Motor neuron (in vitro differentiated cells): ENCODE measurements around the gene IL34. TPM values are rescaled to one million over a fixed set of nuclear protein-coding genes. Genes with fewer than 3 reads are reported as not detected.
"Not testable (repeated sequence)": the region's sequence is repeated elsewhere in the genome, so short reads cannot be mapped to it uniquely, and the experiment has no call there.

ENCODE experiments used
- ATAC-seq, 8 experiments: fragments of 200-7000 bp; cut with Tn5 transposase; replicated peaks in 6 of 8; 2 replicates each; pipeline ENCODE4 v1.8.0; 2021; ENCODE audit warnings: mild to moderate bottlenecking in 8 of 8, moderate library complexity in 8 of 8
- H3K27ac ChIP-seq, 2 donors: fragments of 250-450 bp; sonication (Bioruptor Pico); 2 replicates each; pipeline ENCODE4 v1.9.0; 2021; ENCODE audit warnings: antibody characterized with exemption in 2 of 2, mild to moderate bottlenecking in 2 of 2, moderate library complexity in 1 of 2
- H3K4me1 ChIP-seq, 2 donors: fragments of 250-450 bp; sonication (Bioruptor Pico); replicated peaks in 1 of 2; 2 replicates each; pipeline ENCODE4 v1.6.1; 2021; ENCODE audit warnings: antibody characterized with exemption in 2 of 2, mild to moderate bottlenecking in 2 of 2, moderate library complexity in 1 of 2
- H3K4me3 ChIP-seq, 5 donors: fragments of 250-450 bp; sonication (Bioruptor Pico); 2 replicates each; pipeline ENCODE4 v1.9.0; 2021; ENCODE audit warnings: antibody characterized with exemption in 5 of 5, mild to moderate bottlenecking in 5 of 5, moderate library complexity in 4 of 5
- WGBS, 10 experiments: fragments of 450-650 bp; shearing (Covaris generic); methylation state at CpG; one replicate each; pipeline ENCODE4 v1.0.0; 2022; 5-methylcytosine and 5-hydroxymethylcytosine counted together
- in situ Hi-C, 9 experiments: fragments of 400-800 bp; cut with MboI; loops; one replicate each; pipeline ENCODE4 v1.15.0; 2021; ENCODE audit warnings: low sequenced_read_pairs in 9 of 9, low pct_unique_long_range_greater_than_20kb in 2 of 9; ENCODE audit not compliant: unreplicated experiment in 9 of 9
- total RNA-seq, 8 experiments: library from RNA; unstranded; fragments of 300-600 nt; gene quantifications; 2 replicates each; pipeline versions ENCODE4 v1.2.3 to v1.2.4, GENCODE V29; 2022

Gene IL34
- total RNA-seq, 8 experiments from 2014 or later, result 0.25 to 2.5 (median 1.00) TPM

DNA sequence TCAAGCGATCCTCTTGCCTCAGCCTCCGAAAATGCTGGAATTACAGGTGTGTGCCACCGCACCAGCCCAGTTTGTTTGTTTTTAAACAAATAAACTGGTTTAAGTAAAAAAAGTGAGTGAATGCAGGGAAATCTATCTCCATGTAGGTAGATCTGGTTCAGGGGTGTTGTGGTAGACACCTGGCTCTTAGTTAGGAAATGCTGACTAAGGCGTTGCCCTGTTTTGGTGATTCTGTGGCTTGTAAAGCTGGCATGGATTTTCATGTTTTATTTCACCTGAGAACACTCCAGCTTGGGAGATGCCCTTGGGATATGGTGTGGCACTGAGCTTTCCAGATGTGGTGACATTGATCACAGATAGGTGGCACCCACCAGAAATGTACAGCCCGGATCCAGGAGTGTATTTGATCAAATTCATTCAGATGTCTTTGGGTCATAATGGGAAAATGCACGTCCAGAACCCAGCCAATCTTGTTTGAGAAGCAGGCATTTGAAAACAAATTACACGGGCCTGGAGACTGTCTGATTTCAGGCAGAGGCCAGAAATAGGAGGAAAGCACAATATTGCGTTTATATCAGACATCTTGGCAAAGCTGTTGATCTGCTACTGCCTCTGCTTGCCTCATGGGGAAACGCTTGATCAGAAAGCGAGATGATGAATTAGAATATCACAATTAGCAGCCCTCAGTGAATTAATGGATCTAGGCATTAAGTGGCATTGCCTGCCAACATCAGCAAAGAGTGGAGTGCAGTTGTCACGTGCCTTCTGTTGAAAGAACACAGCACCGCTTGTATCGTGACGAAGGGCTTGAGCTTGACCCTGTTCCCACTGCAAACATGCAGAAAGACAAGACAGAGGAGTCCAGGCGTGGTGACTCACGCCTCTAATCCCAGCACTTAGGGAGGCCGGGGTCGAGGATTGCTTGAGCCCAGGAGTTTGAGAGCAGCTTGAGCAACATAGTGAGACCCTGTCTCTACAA is 7.3 kb upstream of the IL34 start:
- H3K4me1 ChIP-seq, result peaks cover 2 to 4% of the 10 kb centered on the region in 2 donors
- WGBS, 10 experiments, result 40 to 81% (median 59%) methylated on average over 1 to 14 of the region's 18 CpGs; no CpG with 5 or more reads in 1 of the 10 experiments
- H3K4me3 ChIP-seq, result no peak overlapping the region
- in situ Hi-C loops, result loop anchor here in 1 of 9 experiments (25.0 kb wide), 1 partner anchor 277 kb away; no protein-coding TSS in a partner anchor
- ATAC-seq, result peak in 6 of 8 experiments; percentile 51 to 95 (median 74)
- H3K27ac ChIP-seq, result no peak overlapping the region

DNA sequence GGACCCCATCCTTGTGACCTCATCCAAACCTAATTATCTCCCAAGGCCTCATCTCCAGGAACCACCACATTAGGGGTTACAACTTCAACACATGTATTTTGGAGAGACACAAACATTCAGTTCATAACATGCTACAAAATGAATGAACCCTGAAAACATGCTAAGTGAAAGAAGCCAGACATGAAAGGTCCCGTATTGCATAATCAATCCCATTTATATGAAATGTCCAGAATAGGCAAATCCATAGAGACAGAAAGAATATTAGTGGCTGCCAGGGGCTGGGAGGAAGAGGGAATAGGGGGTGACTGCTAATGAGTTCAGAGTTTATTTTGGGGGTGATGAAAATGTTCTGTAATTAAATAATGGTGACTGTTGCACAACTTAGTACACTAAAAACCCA is 3.7 kb upstream of the IL34 start:
- peaks cover 14 to 15% of the 10 kb centered on the region in 2 donors for H3K4me1 ChIP-seq
- no peak overlapping the region for H3K27ac ChIP-seq
- in situ Hi-C loops, result loop anchor here in 1 of 9 experiments (25.0 kb wide), 1 partner anchor 280 kb away; no protein-coding TSS in a partner anchor
- no peak overlapping the region for H3K4me3 ChIP-seq
- ATAC-seq, result no peak
- 0 to 100% (median 75%) methylated on average over 1 of the region's 1 CpG; no CpG with 5 or more reads in 4 of the 10 experiments for WGBS, 10 experiments

GRCh38 chr16:70643264-70643663 is 3.1 kb upstream of the IL34 start:
- 40 to 100% (median 77%) methylated on average over 2 to 7 of the region's 7 CpGs; no CpG with 5 or more reads in 2 of the 10 experiments for WGBS, 10 experiments
- H3K4me1 ChIP-seq, result peaks cover 14 to 16% of the 10 kb centered on the region in 2 donors
- H3K27ac ChIP-seq, ATAC-seq, H3K4me3 ChIP-seq: not testable (repeated sequence)
- in situ Hi-C loops, result loop anchor here in 1 of 9 experiments (25.0 kb wide), 1 partner anchor 281 kb away; no protein-coding TSS in a partner anchor

GRCh38 chr16:70644763-70645597 is 1.4 kb upstream of the IL34 start:
- in situ Hi-C loops, result loop anchor here in 1 of 9 experiments (25.0 kb wide), 1 partner anchor 283 kb away; no protein-coding TSS in a partner anchor
- no peak for ATAC-seq
- WGBS, 10 experiments, result 0 to 90% (median 63%) methylated on average over 1 to 7 of the region's 10 CpGs; no CpG with 5 or more reads in 1 of the 10 experiments
- Histone ChIP-seq H3K4me1 (peaks cover 14 to 16% of the 10 kb centered on the region in 2 donors), H3K4me3 (no peak overlapping the region), H3K27ac (no peak overlapping the region)

- 64 to 100% (median 90%) methylated on average over 1 to 6 of the region's 15 CpGs; no CpG with 5 or more reads in 1 of the 10 experiments for WGBS, 10 experiments
Measured at GRCh38 chr16:70647441-70648359, 1.3 kb downstream of the IL34 start.

DNA sequence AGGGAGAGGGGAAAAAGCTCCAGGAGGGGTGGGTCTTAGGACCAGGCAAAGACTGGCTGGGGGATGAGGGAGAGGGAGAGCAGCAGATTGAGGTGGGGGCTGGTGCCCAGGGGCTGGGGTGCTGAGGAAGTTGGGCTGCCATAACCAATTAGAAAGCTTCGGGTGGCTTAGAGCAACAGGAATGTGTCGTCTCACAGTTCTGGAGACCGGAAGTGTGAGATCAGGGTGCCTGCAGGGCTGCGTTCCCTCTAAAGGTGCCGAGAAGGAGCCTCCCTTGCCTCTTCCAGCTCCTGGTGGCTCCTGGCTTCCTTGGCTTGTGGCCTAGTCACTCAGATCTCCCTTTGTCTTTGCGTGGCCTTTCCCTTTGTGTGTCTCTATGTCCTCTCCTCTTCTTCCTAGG is 2.2 kb downstream of the IL34 start:
- WGBS, 10 experiments, result 60 to 100% methylated on average over 1 of the region's 6 CpGs; no CpG with 5 or more reads in 8 of the 10 experiments
- peaks cover 14 to 16% of the 10 kb centered on the region in 2 donors for H3K4me1 ChIP-seq

More at GRCh38 chr16:70647441-70648359, 1.3 kb downstream of the IL34 start:
- Histone ChIP-seq H3K4me1 (peaks cover 14 to 16% of the 10 kb centered on the region in 2 donors), H3K4me3 (no peak overlapping the region), H3K27ac (no peak overlapping the region)
- ATAC-seq, result peak in 1 of 8 experiments; percentile 37
- in situ Hi-C loops, result loop anchor here in 1 of 9 experiments (25.0 kb wide), 1 partner anchor 285 kb away; no protein-coding TSS in a partner anchor

GRCh38 chr16:70649300-70649699 is 2.9 kb downstream of the IL34 start:
- H3K4me1 ChIP-seq, result peaks cover 14 to 16% of the 10 kb centered on the region in 2 donors
- peak in 2 of 8 experiments; percentile 8 to 16 for ATAC-seq
- H3K27ac ChIP-seq, result no peak overlapping the region
- no peak overlapping the region for H3K4me3 ChIP-seq
- WGBS, 10 experiments, result 0 to 100% (median 72%) methylated on average over 1 to 5 of the region's 7 CpGs; no CpG with 5 or more reads in 2 of the 10 experiments
- in situ Hi-C loops, result loop anchor here in 1 of 9 experiments (25.0 kb wide), 1 partner anchor 287 kb away; no protein-coding TSS in a partner anchor

More for the DNA sequence above, 2.2 kb downstream of the IL34 start:
- H3K27ac ChIP-seq, result no peak overlapping the region
- no peak for ATAC-seq
- no peak overlapping the region for H3K4me3 ChIP-seq
- in situ Hi-C loops, result loop anchor here in 1 of 9 experiments (25.0 kb wide), 1 partner anchor 286 kb away; no protein-coding TSS in a partner anchor

DNA sequence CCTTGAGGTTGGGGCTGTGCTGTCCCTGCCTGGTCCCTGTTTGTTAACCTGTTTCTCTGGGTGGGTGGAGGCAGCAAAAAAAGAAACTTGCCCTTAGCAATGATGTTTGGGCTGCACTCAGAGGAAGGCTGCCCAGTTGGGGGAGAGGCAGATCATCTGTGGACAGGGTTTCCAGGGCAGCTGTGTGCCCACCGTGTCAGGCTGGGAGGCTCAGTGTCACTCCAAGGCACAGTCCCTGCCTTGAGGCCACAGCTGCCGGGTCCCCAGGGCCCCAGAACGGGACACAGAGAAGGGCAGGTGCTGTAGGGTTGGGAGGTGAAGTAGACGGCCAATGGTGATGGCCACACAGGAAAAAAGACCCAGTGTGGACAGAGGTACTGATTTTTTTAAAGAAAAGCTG is 3.9 kb downstream of the IL34 start:
- WGBS, 10 experiments, result 40 to 54% methylated on average over 1 to 3 of the region's 4 CpGs; no CpG with 5 or more reads in 8 of the 10 experiments
- Histone ChIP-seq H3K27ac (no peak overlapping the region), H3K4me1 (peaks cover 14 to 16% of the 10 kb centered on the region in 2 donors), H3K4me3 (no peak overlapping the region)
- in situ Hi-C loops, result loop anchor here in 2 of 9 experiments (25.0 kb wide), 2 partner anchors 263 to 313 kb away; partner anchors contain the start of gene DDX19A (in 1 of the 2)
- no peak for ATAC-seq

DNA sequence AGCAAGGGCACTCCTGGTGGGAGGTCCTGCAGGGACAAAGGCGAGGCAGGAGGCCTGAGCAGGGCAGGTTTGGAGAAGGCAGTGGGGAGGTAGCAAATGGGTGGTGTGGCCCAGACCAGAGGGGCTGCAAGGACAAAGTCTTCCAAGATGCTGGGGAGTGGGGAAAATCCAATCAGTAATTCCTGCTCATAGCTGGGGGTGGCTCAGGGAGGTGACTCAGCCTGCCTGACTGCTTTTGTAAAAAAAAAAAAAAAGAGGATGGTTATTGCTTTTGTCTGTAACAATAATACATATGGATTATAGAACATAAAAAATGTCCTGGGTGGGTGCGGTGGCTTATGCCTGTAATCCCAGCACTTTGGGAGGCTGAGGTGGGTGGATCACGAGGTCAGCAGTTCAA is 5.2 kb downstream of the IL34 start:
- no peak for ATAC-seq
- Histone ChIP-seq H3K4me1 (peaks cover 11 to 12% of the 10 kb centered on the region in 2 donors), H3K27ac (no peak overlapping the region), H3K4me3 (no peak overlapping the region)
- in situ Hi-C loops, result loop anchor here in 2 of 9 experiments (25.0 kb wide), 2 partner anchors 264 to 314 kb away; partner anchors contain the start of gene DDX19A (in 1 of the 2)
- WGBS, 10 experiments, result 33 to 100% (median 85%) methylated on average over 1 to 3 of the region's 3 CpGs; no CpG with 5 or more reads in 3 of the 10 experiments

DNA sequence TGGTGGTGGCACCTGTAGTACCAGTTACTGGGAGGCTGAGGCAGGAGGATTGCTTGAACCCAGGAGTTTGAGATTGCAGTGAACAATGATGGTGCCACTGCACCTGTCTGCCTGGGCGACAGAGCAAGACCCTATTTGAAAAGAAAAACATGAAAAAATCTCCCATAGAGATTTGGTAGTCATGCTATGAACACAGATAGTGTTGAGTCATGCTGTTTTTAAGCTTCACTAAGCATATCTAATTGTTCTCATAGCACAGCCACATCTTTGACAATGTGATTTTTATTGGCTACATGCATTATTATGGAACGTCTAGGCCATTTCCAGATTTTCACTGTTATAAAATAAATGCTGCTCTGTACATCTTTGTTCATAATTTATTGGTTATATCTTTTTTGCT is 6.0 kb downstream of the IL34 start:
- no peak overlapping the region for H3K27ac ChIP-seq
- in situ Hi-C loops, result loop anchor here in 2 of 9 experiments (25.0 kb wide), 2 partner anchors 265 to 315 kb away; partner anchors contain the start of gene DDX19A (in 1 of the 2)
- no peak overlapping the region for H3K4me3 ChIP-seq
- peaks cover 3 to 4% of the 10 kb centered on the region in 2 donors for H3K4me1 ChIP-seq
- no peak for ATAC-seq
- WGBS, 10 experiments, result 40 to 100% (median 87%) methylated on average over 1 to 2 of the region's 2 CpGs; no CpG with 5 or more reads in 1 of the 10 experiments

GRCh38 chr16:70653406-70653805 is 7.0 kb downstream of the IL34 start:
- ATAC-seq, result peak in 6 of 8 experiments; percentile 2 to 32 (median 24)
- H3K27ac ChIP-seq, result no peak overlapping the region
- no peaks in the 10 kb centered on the region for H3K4me1 ChIP-seq
- no peak overlapping the region for H3K4me3 ChIP-seq
- 50 to 100% (median 80%) methylated on average over 1 to 3 of the region's 4 CpGs; no CpG with 5 or more reads in 1 of the 10 experiments for WGBS, 10 experiments
- in situ Hi-C loops, result loop anchor here in 2 of 9 experiments (25.0 kb wide), 2 partner anchors 266 to 316 kb away; partner anchors contain the start of gene DDX19A (in 1 of the 2)
